GM21515 (cell line): ENCODE measurements around the gene ARL5A.

Source experiments
- ATAC-seq: cut with Tn5 transposase; IDR thresholded peaks from one replicate; pipeline ENCODE4 v1.9.1; 2021; ENCODE audit not compliant: unreplicated experiment

Gene ARL5A

GRCh38 chr2:151769606-151770005, 58.6 kb downstream of the ARL5A start:
- ATAC-seq, result no peak

GRCh38 chr2:151767536-151767935, 60.7 kb downstream of the ARL5A start:
- ATAC-seq, result no peak

- peak; percentile 33 for ATAC-seq
Measured at GRCh38 chr2:151766437-151767153, 61.6 kb downstream of the ARL5A start.

- ATAC-seq, result no peak
Measured at GRCh38 chr2:151765760-151766410, 62.3 kb downstream of the ARL5A start.

GRCh38 chr2:151762694-151763093, 65.5 kb downstream of the ARL5A start:
- ATAC-seq, result no peak

GRCh38 chr2:151761687-151762086, 66.5 kb downstream of the ARL5A start:
- ATAC-seq, result no peak

- no peak for ATAC-seq
Measured at GRCh38 chr2:151761193-151761592, 67.0 kb downstream of the ARL5A start.

- ATAC-seq, result no peak
Measured at GRCh38 chr2:151760139-151760650, 68.0 kb downstream of the ARL5A start.

GRCh38 chr2:151758744-151759143, 69.5 kb downstream of the ARL5A start:
- ATAC-seq, result no peak

- ATAC-seq, result no peak
Measured at GRCh38 chr2:151757861-151758260, 70.4 kb downstream of the ARL5A start.

GRCh38 chr2:151756820-151757219, 71.4 kb downstream of the ARL5A start:
- no peak for ATAC-seq

- no peak for ATAC-seq
Measured at GRCh38 chr2:151754253-151754897, 73.8 kb downstream of the ARL5A start.

- ATAC-seq, result no peak
Measured at GRCh38 chr2:151753540-151753939, 74.7 kb downstream of the ARL5A start.
